Body of pancreas (tissue), 4 donors: ENCODE measurements around the gene TEAD4. TPM values are rescaled to one million over a fixed set of nuclear protein-coding genes. Genes with fewer than 3 reads are reported as not detected.

Experiments
- ATAC-seq: fragments of 150-250 bp; one replicate; pipeline ENCODE4 v1.9.1; 2016
- DNase-seq, 4 donors: peaks; one replicate each; pipeline ENCODE4 v3.0.0-alpha.2; 2019
- H3K27ac ChIP-seq, 4 donors: fragments of 200-600 bp; sonication (generic); 1 replicate in 3 of 4; 2 replicates in 1 of 4; pipeline versions ENCODE4 v1.5.1 to v1.6.1; 2016 to 2019; ENCODE audit warnings: mild to moderate bottlenecking in 1 of 4, mixed read lengths in 1 of 4, moderate library complexity in 1 of 4
- H3K27me3 ChIP-seq, 2 donors: fragments of 200-600 bp; sonication (generic); one replicate each; pipeline ENCODE4 v1.6.0; 2016; ENCODE audit warnings: mild to moderate bottlenecking in 1 of 2
- H3K36me3 ChIP-seq, 2 donors: fragments of 200-600 bp; sonication (generic); replicated peaks in 1 of 2; 2 replicates each; pipeline ENCODE4 v1.5.1; 2016; ENCODE audit warnings: low read depth in 2 of 2; ENCODE audit not compliant: insufficient read depth in 1 of 2
- H3K4me1 ChIP-seq: fragments of 200-600 bp; sonication (generic); one replicate; pipeline ENCODE4 v1.6.0; 2016
- H3K4me3 ChIP-seq, 2 donors: fragments of 200-600 bp; sonication (generic); 1 replicate in 1 of 2; 2 replicates in 1 of 2; pipeline ENCODE4 v1.5.1; 2016 to 2019
- H3K9me3 ChIP-seq, 3 donors: fragments of 200-600 bp; sonication (generic); 1 replicate in 2 of 3; 2 replicates in 1 of 3; pipeline ENCODE4 v1.5.1; 2016
- POLR2A ChIP-seq, 3 donors: fragments of 450-650 bp; IDR thresholded peaks; one replicate each; pipeline ENCODE4 v1.6.1; 2016; ENCODE audit warnings: antibody characterized with exemption in 3 of 3, mild to moderate bottlenecking in 2 of 3
- WGBS, 2 donors: methylation state at CpG; one replicate each; pipeline ENCODE4 v1.1.5; 2017; 5-methylcytosine and 5-hydroxymethylcytosine counted together
- intact Hi-C: fragments of 100-400 bp; cut with DNase I; formaldehyde crosslinking; loops from one replicate; pipeline ENCODE4 v1.15.1; 2023
- total RNA-seq, 2 donors: library from RNA; depleted of rRNA; stranded (reverse); fragments of >200 nt; gene quantifications; one replicate each; pipeline ENCODE4 v1.1.0, GENCODE V29; 2016
- TF ChIP-seq, protein P1 (sequence below), 7 experiments: fragments of 450-650 bp in 4 of 7; fragments of 200-600 bp in 3 of 7; sonication (generic) in 3 of 7; IDR thresholded peaks; one replicate each; pipeline ENCODE4 v1.5.1; 2016 to 2019; ENCODE audit warnings: antibody characterized with exemption in 7 of 7

The TEAD4 gene
- total RNA-seq, 2 donors from 2014 or later, result 25.1 to 28.5 TPM

DNA sequence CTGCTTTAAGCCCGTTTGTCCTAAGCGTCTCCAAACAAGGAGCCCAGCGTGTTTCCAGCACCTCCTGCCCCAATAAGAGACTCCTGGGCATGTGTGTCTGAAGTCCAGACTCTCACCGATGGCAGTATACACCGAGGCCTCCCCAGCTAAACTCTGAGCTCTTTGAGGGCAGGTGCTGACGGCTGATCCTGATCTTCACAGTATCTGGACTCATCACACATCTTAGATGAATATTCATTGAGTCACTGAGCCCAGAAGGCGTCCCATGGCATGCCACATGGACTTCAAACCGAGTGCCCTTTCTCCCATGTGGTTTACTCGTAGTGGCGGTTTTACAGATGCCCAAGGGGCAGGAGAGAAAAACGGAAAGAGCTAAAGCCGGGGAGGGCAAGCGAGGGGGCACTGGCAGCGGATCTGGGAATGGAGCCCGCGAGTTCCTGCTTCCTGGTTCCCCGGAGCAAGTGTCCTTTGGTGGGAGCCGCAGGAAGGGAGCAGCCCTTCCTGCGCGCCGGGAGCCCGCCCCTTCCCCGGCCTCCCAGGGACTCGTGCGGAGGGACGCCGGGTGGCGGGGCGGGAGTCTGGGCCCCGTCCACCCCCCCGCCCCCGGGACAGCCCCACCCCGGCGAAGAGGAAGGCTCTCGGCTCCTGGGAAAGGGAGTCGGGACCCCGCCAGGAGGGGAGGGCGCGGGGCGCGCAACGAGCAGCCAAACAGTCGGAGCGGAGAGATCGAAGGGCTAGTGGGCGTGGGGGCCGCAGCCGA lies 585 bp upstream of the TEAD4 start:
- H3K27me3 ChIP-seq, result no peaks in the 10 kb centered on the region
- no peaks in the 10 kb centered on the region for H3K9me3 ChIP-seq
- 0 to 19% methylated on average over 5 to 34 of the region's 48 CpGs for WGBS, 2 donors
- peaks cover 47% of the 10 kb centered on the region for H3K4me1 ChIP-seq
- no peaks in the 10 kb centered on the region for H3K36me3 ChIP-seq
- DNase-seq (peak; percentile 78 to 83 (median 80)), ATAC-seq (peak; percentile 79)
- TF ChIP-seq POLR2A (IDR thresholded peaks at IDR 0.05), result peak; percentile 34 to 84 (median 80)
- TF ChIP-seq, protein P1, sequence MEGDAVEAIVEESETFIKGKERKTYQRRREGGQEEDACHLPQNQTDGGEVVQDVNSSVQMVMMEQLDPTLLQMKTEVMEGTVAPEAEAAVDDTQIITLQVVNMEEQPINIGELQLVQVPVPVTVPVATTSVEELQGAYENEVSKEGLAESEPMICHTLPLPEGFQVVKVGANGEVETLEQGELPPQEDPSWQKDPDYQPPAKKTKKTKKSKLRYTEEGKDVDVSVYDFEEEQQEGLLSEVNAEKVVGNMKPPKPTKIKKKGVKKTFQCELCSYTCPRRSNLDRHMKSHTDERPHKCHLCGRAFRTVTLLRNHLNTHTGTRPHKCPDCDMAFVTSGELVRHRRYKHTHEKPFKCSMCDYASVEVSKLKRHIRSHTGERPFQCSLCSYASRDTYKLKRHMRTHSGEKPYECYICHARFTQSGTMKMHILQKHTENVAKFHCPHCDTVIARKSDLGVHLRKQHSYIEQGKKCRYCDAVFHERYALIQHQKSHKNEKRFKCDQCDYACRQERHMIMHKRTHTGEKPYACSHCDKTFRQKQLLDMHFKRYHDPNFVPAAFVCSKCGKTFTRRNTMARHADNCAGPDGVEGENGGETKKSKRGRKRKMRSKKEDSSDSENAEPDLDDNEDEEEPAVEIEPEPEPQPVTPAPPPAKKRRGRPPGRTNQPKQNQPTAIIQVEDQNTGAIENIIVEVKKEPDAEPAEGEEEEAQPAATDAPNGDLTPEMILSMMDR (IDR thresholded peaks at IDR 0.05), result no peak
- peak overlapping the region; percentile 90 to 95 (median 93) for H3K27ac ChIP-seq
- H3K4me3 ChIP-seq, result peak overlapping the region; percentile 12 to 31
- intact Hi-C loops, result no loop called here

DNA sequence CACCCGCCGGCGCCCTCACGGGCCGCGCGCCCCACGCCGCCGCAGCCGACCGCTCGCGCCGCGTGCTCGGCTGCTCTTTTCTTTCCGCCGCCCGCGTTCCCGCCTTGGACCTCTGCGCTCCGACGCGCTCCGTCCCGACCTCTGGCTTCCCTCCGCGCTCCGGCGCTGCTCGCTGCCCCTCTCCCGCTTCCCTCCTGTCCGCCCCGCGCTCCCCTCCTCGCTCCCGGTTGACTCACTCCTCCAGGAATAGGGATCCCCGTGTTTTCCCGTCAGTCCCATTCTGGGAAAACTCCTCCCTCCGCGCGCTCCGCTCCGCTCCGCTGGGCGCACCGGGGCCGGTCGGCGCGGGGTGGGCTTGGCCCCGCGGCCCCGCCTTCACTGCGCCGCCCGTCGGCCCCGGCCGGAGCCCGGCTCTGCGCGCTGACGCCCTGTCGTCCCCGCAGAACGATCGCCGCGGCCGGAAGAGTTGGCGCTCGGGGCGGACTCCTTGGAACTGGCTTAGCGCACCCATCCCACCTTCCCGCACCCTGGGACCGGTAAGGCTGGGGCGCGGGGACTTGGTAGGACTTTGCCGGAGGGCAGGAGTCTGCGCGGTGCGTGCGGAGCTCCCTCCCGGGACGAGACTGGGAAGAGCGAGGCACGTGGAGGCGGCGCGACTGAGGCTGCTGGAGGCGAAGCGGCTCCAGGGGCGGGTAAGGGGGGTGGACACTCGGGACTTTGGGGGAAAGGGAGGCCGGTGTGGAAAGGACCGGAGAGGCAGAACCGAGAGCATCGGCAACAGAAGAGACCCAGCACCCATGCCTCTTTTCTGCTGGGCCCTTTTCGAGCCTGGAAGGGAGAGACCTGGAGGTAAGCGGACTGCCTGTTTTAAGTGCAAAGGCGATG lies 550 bp downstream of the TEAD4 start:
- no peaks in the 10 kb centered on the region for H3K9me3 ChIP-seq
- ATAC-seq (peak; percentile 47), DNase-seq (peak; percentile 60 to 63 (median 62))
- peaks cover 53% of the 10 kb centered on the region for H3K4me1 ChIP-seq
- H3K36me3 ChIP-seq, result peaks cover 0 to 2% of the 10 kb centered on the region in 2 donors
- TF ChIP-seq, protein P1 (IDR thresholded peaks at IDR 0.05), result no peak
- TF ChIP-seq POLR2A (IDR thresholded peaks at IDR 0.05), result peak; percentile 31 to 59 (median 58)
- intact Hi-C loops, result loop anchor here (10.0 kb wide), 1 partner anchor 75 kb away; no protein-coding TSS in a partner anchor
- H3K27me3 ChIP-seq, result no peaks in the 10 kb centered on the region
- WGBS, 2 donors, result 1 to 5% methylated on average over 37 to 85 of the region's 104 CpGs
- peak overlapping the region; percentile 22 to 36 for H3K4me3 ChIP-seq
- peak overlapping the region; percentile 90 to 95 (median 93) for H3K27ac ChIP-seq

DNA sequence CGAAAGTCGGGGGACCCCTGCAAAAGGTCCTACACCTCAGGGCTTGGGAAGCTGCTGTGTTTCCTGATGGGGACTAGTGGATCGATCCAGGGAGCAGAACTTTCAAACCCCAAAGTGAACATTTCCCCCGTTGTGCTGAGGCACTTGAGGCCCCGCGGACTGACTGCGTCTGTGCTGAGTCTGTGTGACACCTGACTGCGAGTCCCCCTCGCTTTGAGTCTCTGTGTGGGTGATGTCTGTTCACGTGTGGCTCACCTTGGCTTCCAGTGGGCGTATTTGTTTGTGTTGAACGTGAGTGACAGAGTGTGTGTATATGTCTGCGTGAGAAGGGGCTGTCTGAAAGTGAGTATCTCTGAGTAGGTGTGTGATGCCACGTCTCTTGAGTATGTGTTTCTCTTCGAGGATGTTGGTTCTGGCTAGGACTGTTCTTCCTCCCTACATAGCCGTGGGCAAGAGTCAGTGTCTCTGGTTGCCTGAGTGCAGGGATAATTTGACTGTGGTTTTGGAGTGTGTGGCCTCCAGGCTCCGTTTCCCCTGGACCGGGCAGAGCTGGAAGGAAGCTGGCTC lies 1.3 kb downstream of the TEAD4 start:
- H3K36me3 ChIP-seq, result peaks cover 0 to 3% of the 10 kb centered on the region in 2 donors
- H3K4me3 ChIP-seq, result peak overlapping the region; percentile 22 to 36
- H3K27me3 ChIP-seq, result no peaks in the 10 kb centered on the region
- H3K27ac ChIP-seq, result peak overlapping the region; percentile 90 to 95 (median 93)
- TF ChIP-seq, protein P1 (IDR thresholded peaks at IDR 0.05), result no peak
- no peak for TF ChIP-seq POLR2A (IDR thresholded peaks at IDR 0.05)
- H3K9me3 ChIP-seq, result no peaks in the 10 kb centered on the region
- intact Hi-C loops, result loop anchor here (10.0 kb wide), 1 partner anchor 74 kb away; no protein-coding TSS in a partner anchor
- H3K4me1 ChIP-seq, result peaks cover 53% of the 10 kb centered on the region
- 6 to 15% methylated on average over 7 to 18 of the region's 18 CpGs for WGBS, 2 donors
- DNase-seq (peak in 1 of 4 donors; percentile 34), ATAC-seq (no peak)

DNA sequence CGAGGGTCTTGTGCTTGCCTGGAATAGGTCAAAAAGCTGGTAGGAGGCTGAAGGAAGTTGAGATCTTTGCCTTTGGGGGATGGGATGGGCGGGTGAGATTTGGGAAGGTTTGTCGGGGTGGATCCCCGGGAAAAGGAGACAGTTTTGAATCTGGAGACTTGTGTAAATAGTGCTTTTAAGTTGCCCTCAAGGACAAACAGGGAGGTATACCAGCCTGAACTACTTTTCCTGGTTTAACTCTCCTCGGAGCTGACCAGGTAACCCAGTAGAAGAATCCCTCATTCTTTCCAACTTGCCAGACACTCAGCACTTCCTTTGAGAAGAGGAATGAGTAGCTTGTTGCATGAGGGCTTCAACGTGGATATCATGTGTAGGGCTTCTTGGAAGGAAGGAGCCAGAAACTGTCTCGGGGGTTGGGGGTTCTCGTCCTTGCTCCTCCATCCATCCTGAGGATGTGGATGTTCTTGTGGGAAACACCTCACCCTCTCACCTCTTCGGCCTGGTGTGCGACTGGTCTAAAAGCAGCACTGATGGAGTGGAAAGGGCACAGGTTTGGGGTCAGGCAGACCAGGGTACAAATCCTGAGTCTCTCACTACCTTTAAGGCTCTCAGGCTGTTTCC lies 1.9 kb downstream of the TEAD4 start:
- ATAC-seq (no peak), DNase-seq (no peak)
- intact Hi-C loops, result loop anchor here (10.0 kb wide), 1 partner anchor 74 kb away; no protein-coding TSS in a partner anchor
- no peaks in the 10 kb centered on the region for H3K9me3 ChIP-seq
- H3K27me3 ChIP-seq, result no peaks in the 10 kb centered on the region
- H3K27ac ChIP-seq, result peak overlapping the region; percentile 90 to 95 (median 93)
- 37 to 41% methylated on average over 10 of the region's 10 CpGs for WGBS, 2 donors
- peaks cover 53% of the 10 kb centered on the region for H3K4me1 ChIP-seq
- TF ChIP-seq, protein P1 (IDR thresholded peaks at IDR 0.05), result no peak
- TF ChIP-seq POLR2A (IDR thresholded peaks at IDR 0.05), result no peak
- H3K4me3 ChIP-seq, result no peak overlapping the region
- peaks cover 0 to 3% of the 10 kb centered on the region in 2 donors for H3K36me3 ChIP-seq
